IPS-18a (cell line): ENCODE results near the gene RSPH6A.

Experiments used
- H3K27ac ChIP-seq: one replicate; pipeline ENCODE4 v1.5.1; 2013; ENCODE audit warnings: low read length
- H3K27me3 ChIP-seq: one replicate; pipeline ENCODE4 v1.6.1; 2013; ENCODE audit warnings: mild to moderate bottlenecking, low read length; ENCODE audit not compliant: control insufficient read depth, insufficient read depth
- H3K36me3 ChIP-seq: one replicate; pipeline ENCODE4 v1.6.1; 2013; ENCODE audit warnings: low read depth, low read length; ENCODE audit not compliant: control insufficient read depth
- H3K4me1 ChIP-seq: one replicate; pipeline ENCODE4 v1.6.1; 2013; ENCODE audit warnings: low read depth, low read length; ENCODE audit not compliant: control insufficient read depth
- H3K4me3 ChIP-seq: one replicate; pipeline ENCODE4 v1.5.1; 2013; ENCODE audit warnings: low read length
- H3K9ac ChIP-seq: one replicate; pipeline ENCODE4 v1.6.1; 2013; ENCODE audit warnings: mild to moderate bottlenecking, low read length, moderate library complexity
- H3K9me3 ChIP-seq: one replicate; pipeline ENCODE4 v1.6.1; 2013; ENCODE audit warnings: low read depth, low read length; ENCODE audit not compliant: control insufficient read depth

Gene RSPH6A

GRCh38 chr19:45782820-45783785 is 32.0 kb downstream of the RSPH6A start:
- no peak overlapping the region for H3K27ac ChIP-seq
- H3K4me3 ChIP-seq: no peak overlapping the region
- H3K9ac ChIP-seq: no peak overlapping the region
- peaks cover 10% of the 10 kb centered on the region for H3K27me3 ChIP-seq
- peaks cover 14% of the 10 kb centered on the region for H3K4me1 ChIP-seq
- no peaks in the 10 kb centered on the region for H3K9me3 ChIP-seq
- peaks cover 21% of the 10 kb centered on the region for H3K36me3 ChIP-seq

GRCh38 chr19:45782162-45782691 is 32.9 kb downstream of the RSPH6A start, which contains the start of gene DMPK:
Gene DMPK (minus strand): TSS chr19:45782490. CDS start chr19:45782352, 138 bp downstream.
- Histone ChIP-seq H3K9ac (no peak within 1 kb of the TSS), H3K27me3 (peaks cover 10% of the 10 kb centered on the region), H3K9me3 (no peaks in the 10 kb centered on the region), H3K4me1 (peaks cover 14% of the 10 kb centered on the region), H3K36me3 (peaks cover 20% of the 10 kb centered on the region), H3K27ac (no peak within 1 kb of the TSS), H3K4me3 (no peak within 1 kb of the TSS)

- Histone ChIP-seq H3K9ac (no peak overlapping the region), H3K27me3 (peaks cover 10% of the 10 kb centered on the region), H3K9me3 (no peaks in the 10 kb centered on the region), H3K36me3 (peaks cover 13% of the 10 kb centered on the region), H3K4me3 (no peak overlapping the region), H3K4me1 (peaks cover 14% of the 10 kb centered on the region), H3K27ac (no peak overlapping the region)
Observed at GRCh38 chr19:45781214-45782161, 33.6 kb downstream of the RSPH6A start.

- Histone ChIP-seq H3K36me3 (peaks cover 8% of the 10 kb centered on the region), H3K9ac (no peak overlapping the region), H3K9me3 (no peaks in the 10 kb centered on the region), H3K27me3 (peaks cover 10% of the 10 kb centered on the region), H3K4me1 (peaks cover 14% of the 10 kb centered on the region), H3K27ac (no peak overlapping the region), H3K4me3 (no peak overlapping the region)
Observed at GRCh38 chr19:45780448-45781213, 34.5 kb downstream of the RSPH6A start.

GRCh38 chr19:45780146-45780447 is 35.0 kb downstream of the RSPH6A start:
- H3K9ac ChIP-seq: no peak overlapping the region
- peaks cover 5% of the 10 kb centered on the region for H3K36me3 ChIP-seq
- peaks cover 14% of the 10 kb centered on the region for H3K4me1 ChIP-seq
- no peaks in the 10 kb centered on the region for H3K9me3 ChIP-seq
- peaks cover 10% of the 10 kb centered on the region for H3K27me3 ChIP-seq
- no peak overlapping the region for H3K27ac ChIP-seq
- peak overlapping the region; percentile 42 for H3K4me3 ChIP-seq

- peaks cover 5% of the 10 kb centered on the region for H3K36me3 ChIP-seq
- no peaks in the 10 kb centered on the region for H3K9me3 ChIP-seq
- peaks cover 10% of the 10 kb centered on the region for H3K27me3 ChIP-seq
- peaks cover 14% of the 10 kb centered on the region for H3K4me1 ChIP-seq
- no peak overlapping the region for H3K9ac ChIP-seq
- no peak overlapping the region for H3K27ac ChIP-seq
- H3K4me3 ChIP-seq: peak overlapping the region; percentile 42
Observed at GRCh38 chr19:45779231-45780145, 35.6 kb downstream of the RSPH6A start.

- Histone ChIP-seq H3K27me3 (peaks cover 10% of the 10 kb centered on the region), H3K4me1 (peaks cover 14% of the 10 kb centered on the region), H3K36me3 (peaks cover 9% of the 10 kb centered on the region), H3K9ac (no peak overlapping the region), H3K9me3 (no peaks in the 10 kb centered on the region), H3K27ac (no peak overlapping the region), H3K4me3 (no peak overlapping the region)
Observed at GRCh38 chr19:45778010-45778661, 37.0 kb downstream of the RSPH6A start.

GRCh38 chr19:45777395-45777961 is 37.6 kb downstream of the RSPH6A start:
- peaks cover 10% of the 10 kb centered on the region for H3K36me3 ChIP-seq
- H3K9ac ChIP-seq: no peak overlapping the region
- no peaks in the 10 kb centered on the region for H3K9me3 ChIP-seq
- H3K27ac ChIP-seq: no peak overlapping the region
- H3K27me3 ChIP-seq: peaks cover 10% of the 10 kb centered on the region
- peaks cover 14% of the 10 kb centered on the region for H3K4me1 ChIP-seq
- H3K4me3 ChIP-seq: no peak overlapping the region

- H3K9me3 ChIP-seq: no peaks in the 10 kb centered on the region
- H3K27me3 ChIP-seq: peaks cover 1% of the 10 kb centered on the region
- H3K36me3 ChIP-seq: peaks cover 10% of the 10 kb centered on the region
- no peak overlapping the region for H3K4me3 ChIP-seq
- H3K9ac ChIP-seq: no peak overlapping the region
- peaks cover 11% of the 10 kb centered on the region for H3K4me1 ChIP-seq
- no peak overlapping the region for H3K27ac ChIP-seq
Observed at GRCh38 chr19:45774765-45775164, 40.3 kb downstream of the RSPH6A start.
